ENCODE measurements around the gene SAMD4A. TPM values are rescaled to one million over a fixed set of nuclear protein-coding genes. Genes with fewer than 3 reads are reported as not detected.

SAMD4A gene
- total RNA-seq, 6 experiments from 2014 or later: 33.8 to 53.7 (median 41.0) TPM

DNA sequence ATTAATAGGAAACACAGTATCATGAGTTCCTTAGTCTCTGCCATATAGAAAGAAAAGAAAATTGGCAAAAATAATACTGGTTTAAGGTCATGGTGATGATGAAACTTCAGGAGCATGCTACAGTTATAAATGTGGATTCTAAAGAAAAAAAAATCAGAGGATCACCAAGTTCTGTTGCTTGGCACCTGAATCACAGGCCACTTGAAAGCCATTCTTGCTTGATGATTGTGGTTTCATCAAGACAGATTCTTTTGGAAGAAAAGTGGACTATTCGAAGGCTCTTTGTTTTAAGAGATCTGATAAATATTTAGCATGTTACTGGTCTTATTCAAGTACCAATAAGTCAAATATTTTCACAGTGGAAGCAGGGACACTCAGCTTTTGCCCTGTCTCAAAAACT, 148.9 kb downstream of the SAMD4A start:
- H3K9me3 Mint-ChIP-seq: no peaks in the 10 kb centered on the region
- peaks cover 3% of the 10 kb centered on the region for H3K27me3 Mint-ChIP-seq (ENCODE audit: insufficient read depth)
- H3K4me3 Mint-ChIP-seq: no peak overlapping the region
- H3K27ac Mint-ChIP-seq: no peak overlapping the region
- no peak for DNase-seq
- TF ChIP-seq, protein P1, sequence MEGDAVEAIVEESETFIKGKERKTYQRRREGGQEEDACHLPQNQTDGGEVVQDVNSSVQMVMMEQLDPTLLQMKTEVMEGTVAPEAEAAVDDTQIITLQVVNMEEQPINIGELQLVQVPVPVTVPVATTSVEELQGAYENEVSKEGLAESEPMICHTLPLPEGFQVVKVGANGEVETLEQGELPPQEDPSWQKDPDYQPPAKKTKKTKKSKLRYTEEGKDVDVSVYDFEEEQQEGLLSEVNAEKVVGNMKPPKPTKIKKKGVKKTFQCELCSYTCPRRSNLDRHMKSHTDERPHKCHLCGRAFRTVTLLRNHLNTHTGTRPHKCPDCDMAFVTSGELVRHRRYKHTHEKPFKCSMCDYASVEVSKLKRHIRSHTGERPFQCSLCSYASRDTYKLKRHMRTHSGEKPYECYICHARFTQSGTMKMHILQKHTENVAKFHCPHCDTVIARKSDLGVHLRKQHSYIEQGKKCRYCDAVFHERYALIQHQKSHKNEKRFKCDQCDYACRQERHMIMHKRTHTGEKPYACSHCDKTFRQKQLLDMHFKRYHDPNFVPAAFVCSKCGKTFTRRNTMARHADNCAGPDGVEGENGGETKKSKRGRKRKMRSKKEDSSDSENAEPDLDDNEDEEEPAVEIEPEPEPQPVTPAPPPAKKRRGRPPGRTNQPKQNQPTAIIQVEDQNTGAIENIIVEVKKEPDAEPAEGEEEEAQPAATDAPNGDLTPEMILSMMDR (IDR thresholded peaks at IDR 0.05): no peak
- peaks cover 81% of the 10 kb centered on the region for H3K4me1 Mint-ChIP-seq (ENCODE audit: low read depth)
- peaks cover 10% of the 10 kb centered on the region; the same call in 1 of the 2 replicates for H3K36me3 Mint-ChIP-seq (ENCODE audit: low read depth)

GRCh38 chr14:54716862-54717261, 149.9 kb downstream of the SAMD4A start:
- TF ChIP-seq, protein P1 (IDR thresholded peaks at IDR 0.05): no peak
- peaks cover 78% of the 10 kb centered on the region for H3K4me1 Mint-ChIP-seq (ENCODE audit: low read depth)
- H3K27ac Mint-ChIP-seq: no peak overlapping the region
- H3K27me3 Mint-ChIP-seq (ENCODE audit: insufficient read depth): peaks cover 2% of the 10 kb centered on the region; the same call in 1 of the 2 replicates
- DNase-seq: no peak
- H3K4me3 Mint-ChIP-seq: no peak overlapping the region
- H3K36me3 Mint-ChIP-seq (ENCODE audit: low read depth): 0 out of 2 replicates have a peak, but pooled peaks cover 4% of the 10 kb centered on the region
- H3K9me3 Mint-ChIP-seq: no peaks in the 10 kb centered on the region

DNA sequence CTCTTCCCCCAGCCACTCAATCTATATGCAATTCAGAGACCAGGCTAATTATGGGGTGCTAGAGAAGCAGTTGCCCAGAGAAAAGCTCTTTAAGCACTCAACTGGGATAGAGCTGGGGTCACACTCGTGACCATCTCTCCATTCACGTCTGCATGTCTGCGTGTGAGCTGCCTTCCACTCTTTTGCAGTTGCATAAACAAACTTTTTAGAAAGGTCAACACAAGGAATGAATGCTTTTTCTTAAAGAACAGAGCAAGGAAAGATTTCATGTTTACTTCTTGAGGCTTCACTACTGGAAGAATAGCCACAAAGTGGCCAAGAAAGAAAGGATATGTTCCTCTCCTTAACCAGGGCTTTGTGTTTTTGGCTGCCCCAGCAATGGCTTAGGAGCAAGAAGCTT, 151.1 kb downstream of the SAMD4A start:
- Mint-ChIP-seq H3K9me3 (no peaks in the 10 kb centered on the region), H3K27me3 (ENCODE audit: insufficient read depth) (peaks cover 2% of the 10 kb centered on the region; the same call in 1 of the 2 replicates), H3K4me1 (ENCODE audit: low read depth) (peaks cover 72% of the 10 kb centered on the region), H3K36me3 (ENCODE audit: low read depth) (0 out of 2 replicates have a peak, but pooled peaks cover 4% of the 10 kb centered on the region), H3K27ac (no peak overlapping the region), H3K4me3 (no peak overlapping the region)
- DNase-seq: no peak
- TF ChIP-seq, protein P1 (IDR thresholded peaks at IDR 0.05): no peak

GRCh38 chr14:54719406-54719805, 152.5 kb downstream of the SAMD4A start:
- peaks cover 2% of the 10 kb centered on the region; the same call in 1 of the 2 replicates for H3K27me3 Mint-ChIP-seq (ENCODE audit: insufficient read depth)
- peaks cover 66% of the 10 kb centered on the region for H3K4me1 Mint-ChIP-seq (ENCODE audit: low read depth)
- DNase-seq: no peak
- TF ChIP-seq, protein P1 (IDR thresholded peaks at IDR 0.05): no peak
- H3K9me3 Mint-ChIP-seq: no peaks in the 10 kb centered on the region
- H3K27ac Mint-ChIP-seq: no peak overlapping the region
- H3K4me3 Mint-ChIP-seq: no peak overlapping the region
- peaks cover 4% of the 10 kb centered on the region; the same call in 1 of the 2 replicates for H3K36me3 Mint-ChIP-seq (ENCODE audit: low read depth)

DNA sequence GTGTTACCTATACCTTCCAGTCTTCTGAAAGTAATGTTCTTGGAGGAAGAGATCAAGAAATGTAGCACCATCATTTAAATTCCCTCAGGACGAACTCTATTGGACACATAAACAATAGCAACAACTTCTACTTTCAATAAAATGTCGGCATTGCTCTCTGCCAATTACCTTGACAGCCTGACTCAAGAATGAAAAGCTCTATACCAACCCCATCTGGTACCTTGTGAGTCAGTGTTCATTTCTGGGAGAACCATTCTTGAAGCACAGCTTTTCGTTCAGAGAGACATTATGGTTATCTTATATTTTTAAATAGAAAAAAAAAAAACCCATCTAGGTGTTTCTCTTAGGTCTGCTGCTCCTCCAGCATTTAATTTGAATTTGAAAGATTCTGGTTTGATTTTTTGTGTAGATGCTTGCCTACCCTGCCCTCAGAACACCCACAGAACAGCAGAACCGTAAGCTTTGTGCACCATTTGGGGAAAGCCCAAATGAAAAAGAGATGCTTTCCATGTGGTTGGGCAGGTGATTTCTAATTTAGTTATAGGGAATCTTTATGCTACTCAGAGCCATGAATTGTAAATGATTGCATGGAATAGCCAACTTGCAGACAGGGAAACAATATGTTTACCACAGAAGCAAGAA, 156.0 kb downstream of the SAMD4A start:
- Mint-ChIP-seq H3K27me3 (ENCODE audit: insufficient read depth) (no peaks in the 10 kb centered on the region), H3K9me3 (no peaks in the 10 kb centered on the region), H3K27ac (no peak overlapping the region), H3K36me3 (ENCODE audit: low read depth) (peaks cover 4% of the 10 kb centered on the region; the same call in 1 of the 2 replicates), H3K4me1 (ENCODE audit: low read depth) (peaks cover 53% of the 10 kb centered on the region), H3K4me3 (no peak overlapping the region)
- no peak for DNase-seq
- TF ChIP-seq, protein P1 (IDR thresholded peaks at IDR 0.05): no peak
